Articular chondrocyte of knee joint (primary cell): ENCODE data around the gene TADA2A. TPM values are rescaled to one million over a fixed set of nuclear protein-coding genes. Genes with fewer than 3 reads are reported as not detected.

Experiments
- total RNA-seq: library from RNA; depleted of rRNA; stranded (reverse); fragments of >200 nt; gene quantifications from 2 replicates; pipeline ENCODE4 v1.2.3, GENCODE V29; 2012

TADA2A gene, protein sequence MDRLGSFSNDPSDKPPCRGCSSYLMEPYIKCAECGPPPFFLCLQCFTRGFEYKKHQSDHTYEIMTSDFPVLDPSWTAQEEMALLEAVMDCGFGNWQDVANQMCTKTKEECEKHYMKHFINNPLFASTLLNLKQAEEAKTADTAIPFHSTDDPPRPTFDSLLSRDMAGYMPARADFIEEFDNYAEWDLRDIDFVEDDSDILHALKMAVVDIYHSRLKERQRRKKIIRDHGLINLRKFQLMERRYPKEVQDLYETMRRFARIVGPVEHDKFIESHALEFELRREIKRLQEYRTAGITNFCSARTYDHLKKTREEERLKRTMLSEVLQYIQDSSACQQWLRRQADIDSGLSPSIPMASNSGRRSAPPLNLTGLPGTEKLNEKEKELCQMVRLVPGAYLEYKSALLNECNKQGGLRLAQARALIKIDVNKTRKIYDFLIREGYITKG
- 20.4 and 21.4 TPM in 2 replicates for total RNA-seq

DNA sequence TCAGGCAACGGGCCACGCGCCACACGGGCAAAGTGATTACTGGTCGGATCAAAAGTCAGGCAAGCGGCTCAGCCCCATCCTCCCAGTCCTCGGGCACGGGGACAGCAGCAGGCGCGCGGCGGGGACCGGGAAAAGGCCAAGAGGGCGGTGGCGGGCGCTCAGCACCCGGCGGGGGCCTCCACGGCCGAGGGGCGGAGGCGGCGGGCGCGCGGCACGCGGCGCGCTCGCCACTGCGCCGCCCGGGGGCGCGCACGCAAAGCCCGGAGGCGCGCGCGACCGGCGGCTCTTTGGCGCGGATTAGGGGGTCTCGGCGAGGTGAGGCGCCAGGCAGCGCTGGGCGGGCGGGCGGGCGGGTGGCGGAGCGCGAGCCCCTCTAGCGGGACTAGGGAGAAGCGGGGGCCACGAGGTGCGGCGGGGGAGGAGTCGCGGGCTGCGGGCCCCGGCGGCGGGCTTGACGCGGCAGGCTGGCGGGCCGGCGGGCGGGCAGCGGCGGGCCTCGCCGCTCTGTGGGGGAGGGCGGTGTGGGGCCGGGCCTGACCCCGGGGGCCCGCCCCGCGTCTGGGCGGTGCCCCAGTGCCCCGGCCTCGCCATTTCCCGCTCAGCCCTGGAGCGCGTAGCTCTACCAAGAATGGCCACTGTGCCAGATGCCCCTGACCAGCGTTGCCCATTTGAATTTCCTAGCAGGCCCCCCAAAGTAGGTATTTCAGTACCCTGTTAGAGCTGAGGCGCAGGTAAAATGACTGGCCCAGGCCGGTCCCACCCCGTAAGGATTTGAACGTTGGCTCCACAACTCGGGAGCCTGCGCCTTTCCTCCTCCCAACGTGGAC, at the start of gene TADA2A, which contains the start of gene ACACA:
Gene TADA2A, plus strand, starts transcription at position 252 of the 827 bp plus-strand sequence. CDS start 4,480 bp downstream, outside the sequence.
Gene ACACA, minus strand, starts transcription at position 202 of the 827 bp plus-strand sequence. CDS start 537 bp downstream, outside the sequence.

DNA sequence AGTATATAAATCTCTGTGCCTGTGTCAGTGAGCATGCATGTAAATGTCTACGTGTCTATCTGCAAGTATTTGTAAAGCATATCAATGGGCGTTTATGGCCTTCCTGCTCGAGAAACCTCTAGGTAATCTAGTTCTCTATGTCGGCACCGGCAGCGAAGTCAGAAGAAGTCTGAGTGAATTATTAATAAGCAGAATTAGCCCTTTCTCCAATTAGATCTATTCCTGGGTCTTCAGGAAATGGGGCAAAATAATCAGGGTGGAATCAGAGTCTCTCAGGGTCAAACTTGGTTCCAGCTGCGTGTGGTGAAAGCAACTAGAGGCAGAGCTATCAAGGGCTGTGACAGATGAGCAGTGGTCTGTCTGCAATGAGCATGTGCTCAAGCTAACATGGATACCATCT, 31.0 kb upstream of the TADA2A start, which contains the start of gene C17orf78:
Gene C17orf78, plus strand, starts transcription at position 280 of the 400 bp plus-strand sequence. Its CDS starts 108 bp downstream, at position 388.

GRCh38 chr17:37489197-37490001, 82.7 kb downstream of the TADA2A start, which contains the start of gene DUSP14:
DUSP14 (plus strand) TSS chr17:37489891; CDS start chr17:37512273, 22,382 bp downstream.

Other genes starting within 250 kb of the TADA2A start
- not detected in 2 replicates for gene C17orf78, start 30.9 kb upstream of the TADA2A start, total RNA-seq
- gene ACACA, start 50 bp upstream of the TADA2A start, total RNA-seq, result 37.2 and 45.7 TPM in 2 replicates
- gene DUSP14, start 83.0 kb downstream of the TADA2A start, total RNA-seq, result 85.8 and 89.4 TPM in 2 replicates
- 24.6 and 25.1 TPM in 2 replicates for gene SYNRG, start 202.5 kb downstream of the TADA2A start, total RNA-seq
- 31.6 and 37.3 TPM in 2 replicates for gene DDX52, start 236.6 kb downstream of the TADA2A start, total RNA-seq